HEK293 (cell line): ENCODE results near the gene SLC39A1.

Experiments used
- FEZF1 ChIP-seq: fragments of 450-650 bp; formaldehyde crosslinking; IDR thresholded peaks from 2 replicates; pipeline ENCODE4 v1.5.1; 2016; ENCODE audit warnings: missing biosample characterization, missing genetic modification characterization
- IKZF3 ChIP-seq: fragments of 450-650 bp; IDR thresholded peaks from 2 replicates; pipeline ENCODE4 v1.5.0; 2018; ENCODE audit warnings: missing biosample characterization, mild to moderate bottlenecking, missing genetic modification characterization, moderate library complexity
- KLF9 ChIP-seq: fragments of 450-650 bp; formaldehyde crosslinking; IDR thresholded peaks from 2 replicates; pipeline ENCODE4 v1.5.1; 2016; ENCODE audit warnings: missing biosample characterization, missing genetic modification characterization, low read depth
- MEIS1 ChIP-seq: sonication (generic); formaldehyde crosslinking; IDR thresholded peaks from 2 replicates; pipeline ENCODE4 v1.8.1; 2022; ENCODE audit warnings: missing genetic modification reagents, mild to moderate bottlenecking, borderline replicate concordance
- OVOL3 ChIP-seq: fragments of 450-650 bp; formaldehyde crosslinking; IDR thresholded peaks from 2 replicates; pipeline ENCODE4 v1.5.1; 2016; ENCODE audit warnings: missing biosample characterization, missing genetic modification characterization
- PRDM1 ChIP-seq: fragments of 450-650 bp; formaldehyde crosslinking; IDR thresholded peaks from 2 replicates; pipeline ENCODE4; 2016; ENCODE audit warnings: missing biosample characterization, missing genetic modification characterization
- REPIN1 ChIP-seq: fragments of 450-650 bp; formaldehyde crosslinking; IDR thresholded peaks from 2 replicates; pipeline ENCODE4 v1.5.1; 2017; ENCODE audit warnings: missing biosample characterization, missing genetic modification characterization, low read depth
- SP2 ChIP-seq: fragments of 450-650 bp; formaldehyde crosslinking; IDR thresholded peaks from 2 replicates; pipeline ENCODE4 v1.5.1; 2016; ENCODE audit warnings: missing biosample characterization, missing genetic modification characterization
- YY1 ChIP-seq: fragments of 450-650 bp; formaldehyde crosslinking; IDR thresholded peaks from 2 replicates; pipeline ENCODE4 v1.5.1; 2018; ENCODE audit warnings: missing biosample characterization, missing genetic modification characterization
- ZBTB11 ChIP-seq: fragments of 450-650 bp; formaldehyde crosslinking; conservative IDR thresholded peaks from 2 replicates; pipeline ENCODE4 v1.5.1; 2016; ENCODE audit warnings: low read depth, missing biosample characterization, missing genetic modification characterization
- ZBTB48 ChIP-seq: fragments of 450-650 bp; formaldehyde crosslinking; IDR thresholded peaks from 2 replicates; pipeline ENCODE4 v1.5.1; 2016; ENCODE audit warnings: missing biosample characterization, missing genetic modification characterization
- ZFHX2 ChIP-seq: fragments of 450-650 bp; formaldehyde crosslinking; conservative IDR thresholded peaks from 2 replicates; pipeline ENCODE4 v1.5.1; 2016; ENCODE audit warnings: missing biosample characterization, missing genetic modification characterization
- ZNF10 ChIP-seq: fragments of 450-650 bp; formaldehyde crosslinking; IDR thresholded peaks from 2 replicates; pipeline ENCODE4 v1.5.1; 2017; ENCODE audit warnings: missing biosample characterization, missing genetic modification characterization
- ZNF146 ChIP-seq: fragments of 450-650 bp; formaldehyde crosslinking; IDR thresholded peaks from 2 replicates; pipeline ENCODE4 v1.5.1; 2016; ENCODE audit warnings: missing biosample characterization, missing genetic modification characterization
- ZNF174 ChIP-seq: fragments of 450-650 bp; formaldehyde crosslinking; IDR thresholded peaks from 2 replicates; pipeline ENCODE4 v1.5.0; 2017; ENCODE audit warnings: missing biosample characterization, mild to moderate bottlenecking, missing genetic modification characterization
- ZNF19 ChIP-seq: fragments of 450-650 bp; formaldehyde crosslinking; IDR thresholded peaks from 2 replicates; pipeline ENCODE4; 2016; ENCODE audit warnings: missing biosample characterization, missing genetic modification characterization, low read depth
- ZNF223 ChIP-seq: fragments of 450-650 bp; formaldehyde crosslinking; IDR thresholded peaks from 2 replicates; pipeline ENCODE4 v1.5.1; 2016; ENCODE audit warnings: missing biosample characterization, missing genetic modification characterization
- ZNF335 ChIP-seq: fragments of 450-650 bp; formaldehyde crosslinking; conservative IDR thresholded peaks from 2 replicates; pipeline ENCODE4 v1.5.1; 2016; ENCODE audit warnings: missing biosample characterization, missing genetic modification characterization
- ZNF341 ChIP-seq: fragments of 450-650 bp; formaldehyde crosslinking; IDR thresholded peaks from 2 replicates; pipeline ENCODE4; 2016; ENCODE audit warnings: low read depth, missing biosample characterization, missing genetic modification characterization
- ZNF433 ChIP-seq: fragments of 450-650 bp; formaldehyde crosslinking; IDR thresholded peaks from 2 replicates; pipeline ENCODE4 v1.5.1; 2016; ENCODE audit warnings: missing biosample characterization, missing genetic modification characterization, low read depth
- ZNF488 ChIP-seq: fragments of 450-650 bp; formaldehyde crosslinking; IDR thresholded peaks from 2 replicates; pipeline ENCODE4 v1.5.1; 2016; ENCODE audit warnings: missing biosample characterization, missing genetic modification characterization
- ZNF514 ChIP-seq: fragments of 450-650 bp; formaldehyde crosslinking; IDR thresholded peaks from 2 replicates; pipeline ENCODE4 v1.5.1; 2016; ENCODE audit warnings: missing biosample characterization, missing genetic modification characterization
- ZNF558 ChIP-seq: fragments of 450-650 bp; formaldehyde crosslinking; IDR thresholded peaks from 2 replicates; pipeline ENCODE4 v1.5.1; 2016; ENCODE audit warnings: missing biosample characterization, missing genetic modification characterization
- ZNF76 ChIP-seq: fragments of 450-650 bp; formaldehyde crosslinking; IDR thresholded peaks from 2 replicates; pipeline ENCODE4; 2016; ENCODE audit warnings: low read depth, missing biosample characterization, missing genetic modification characterization, borderline replicate concordance
- TF ChIP-seq, protein P1 (sequence below): fragments of 450-650 bp; formaldehyde crosslinking; IDR thresholded peaks from 2 replicates; pipeline ENCODE4 v1.5.1; 2017; ENCODE audit warnings: missing biosample characterization, missing genetic modification characterization
- TF ChIP-seq, protein P2 (sequence below): fragments of 450-650 bp; formaldehyde crosslinking; IDR thresholded peaks from 2 replicates; pipeline ENCODE4 v1.5.1; 2016; ENCODE audit warnings: missing biosample characterization, missing genetic modification characterization

The SLC39A1 gene

GRCh38 chr1:153985941-153986761 lies 22.8 kb upstream of the SLC39A1 start, which contains the start of gene RAB13 (continued):
- peak; percentile 95 for TF ChIP-seq ZNF335 (tag by site-specific recombination)
- no peak for TF ChIP-seq REPIN1
- no peak for TF ChIP-seq ZNF146
- TF ChIP-seq ZNF488 (tag by site-specific recombination), result no peak
- no peak for TF ChIP-seq ZNF514
- peak; percentile 83; the same call in 1 of the 2 replicates for TF ChIP-seq PRDM1 (tag by site-specific recombination)
- no peak for TF ChIP-seq FEZF1 (tag by site-specific recombination)
- TF ChIP-seq, protein P1, sequence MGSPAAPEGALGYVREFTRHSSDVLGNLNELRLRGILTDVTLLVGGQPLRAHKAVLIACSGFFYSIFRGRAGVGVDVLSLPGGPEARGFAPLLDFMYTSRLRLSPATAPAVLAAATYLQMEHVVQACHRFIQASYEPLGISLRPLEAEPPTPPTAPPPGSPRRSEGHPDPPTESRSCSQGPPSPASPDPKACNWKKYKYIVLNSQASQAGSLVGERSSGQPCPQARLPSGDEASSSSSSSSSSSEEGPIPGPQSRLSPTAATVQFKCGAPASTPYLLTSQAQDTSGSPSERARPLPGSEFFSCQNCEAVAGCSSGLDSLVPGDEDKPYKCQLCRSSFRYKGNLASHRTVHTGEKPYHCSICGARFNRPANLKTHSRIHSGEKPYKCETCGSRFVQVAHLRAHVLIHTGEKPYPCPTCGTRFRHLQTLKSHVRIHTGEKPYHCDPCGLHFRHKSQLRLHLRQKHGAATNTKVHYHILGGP (tag by site-specific recombination), result no peak
- TF ChIP-seq KLF9 (tag by site-specific recombination), result peak; percentile 48; the same call in 1 of the 2 replicates
- no peak for TF ChIP-seq ZNF76 (tag by site-specific recombination)
- TF ChIP-seq SP2 (tag by site-specific recombination), result peak; percentile 85
- no peak for TF ChIP-seq MEIS1
- TF ChIP-seq ZNF341 (tag by site-specific recombination), result peak; percentile 42; the same call in 1 of the 2 replicates
- peak; percentile 93 for TF ChIP-seq IKZF3 (tag by site-specific recombination)
- TF ChIP-seq ZBTB11 (tag by site-specific recombination), result peak; percentile 28; the same call in 1 of the 2 replicates
- TF ChIP-seq ZFHX2, result peak; percentile 75
- 0 out of 2 replicates have a peak, but pooled peaks have one; percentile 40 for TF ChIP-seq YY1
- no peak for TF ChIP-seq ZNF433
- no peak for TF ChIP-seq ZNF223 (tag by site-specific recombination)
- TF ChIP-seq, protein P2, sequence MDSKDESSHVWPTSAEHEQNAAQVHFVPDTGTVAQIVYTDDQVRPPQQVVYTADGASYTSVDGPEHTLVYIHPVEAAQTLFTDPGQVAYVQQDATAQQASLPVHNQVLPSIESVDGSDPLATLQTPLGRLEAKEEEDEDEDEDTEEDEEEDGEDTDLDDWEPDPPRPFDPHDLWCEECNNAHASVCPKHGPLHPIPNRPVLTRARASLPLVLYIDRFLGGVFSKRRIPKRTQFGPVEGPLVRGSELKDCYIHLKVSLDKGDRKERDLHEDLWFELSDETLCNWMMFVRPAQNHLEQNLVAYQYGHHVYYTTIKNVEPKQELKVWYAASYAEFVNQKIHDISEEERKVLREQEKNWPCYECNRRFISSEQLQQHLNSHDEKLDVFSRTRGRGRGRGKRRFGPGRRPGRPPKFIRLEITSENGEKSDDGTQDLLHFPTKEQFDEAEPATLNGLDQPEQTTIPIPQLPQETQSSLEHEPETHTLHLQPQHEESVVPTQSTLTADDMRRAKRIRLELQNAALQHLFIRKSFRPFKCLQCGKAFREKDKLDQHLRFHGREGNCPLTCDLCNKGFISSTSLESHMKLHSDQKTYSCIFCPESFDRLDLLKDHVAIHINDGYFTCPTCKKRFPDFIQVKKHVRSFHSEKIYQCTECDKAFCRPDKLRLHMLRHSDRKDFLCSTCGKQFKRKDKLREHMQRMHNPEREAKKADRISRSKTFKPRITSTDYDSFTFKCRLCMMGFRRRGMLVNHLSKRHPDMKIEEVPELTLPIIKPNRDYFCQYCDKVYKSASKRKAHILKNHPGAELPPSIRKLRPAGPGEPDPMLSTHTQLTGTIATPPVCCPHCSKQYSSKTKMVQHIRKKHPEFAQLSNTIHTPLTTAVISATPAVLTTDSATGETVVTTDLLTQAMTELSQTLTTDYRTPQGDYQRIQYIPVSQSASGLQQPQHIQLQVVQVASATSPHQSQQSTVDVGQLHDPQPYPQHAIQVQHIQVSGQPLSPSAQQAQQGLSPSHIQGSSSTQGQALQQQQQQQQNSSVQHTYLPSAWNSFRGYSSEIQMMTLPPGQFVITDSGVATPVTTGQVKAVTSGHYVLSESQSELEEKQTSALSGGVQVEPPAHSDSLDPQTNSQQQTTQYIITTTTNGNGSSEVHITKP (tag by site-specific recombination), result no peak
- TF ChIP-seq ZNF174 (tag by site-specific recombination), result no peak
- TF ChIP-seq OVOL3 (tag by site-specific recombination), result no peak
- TF ChIP-seq ZNF558 (tag by site-specific recombination), result no peak
- 0 out of 2 replicates have a peak, but pooled peaks have one; percentile 7 for TF ChIP-seq ZNF10 (tag by site-specific recombination)
- TF ChIP-seq ZBTB48 (tag by site-specific recombination), result peak; percentile 71; the same call in 1 of the 2 replicates
- no peak for TF ChIP-seq ZNF19 (tag by site-specific recombination)
